Activated gamma-delta T cell treated with anti-CD3 and anti-CD28 coated beads, Interleukin-2, amount 50 U/mL, for 16 hours (primary cell): ENCODE data around the gene KDF1.

Source experiments
- DNase-seq: peaks from one replicate; pipeline ENCODE4 v3.0.0-alpha.2; 2020; ENCODE audit warnings: low read depth

The KDF1 gene

DNA sequence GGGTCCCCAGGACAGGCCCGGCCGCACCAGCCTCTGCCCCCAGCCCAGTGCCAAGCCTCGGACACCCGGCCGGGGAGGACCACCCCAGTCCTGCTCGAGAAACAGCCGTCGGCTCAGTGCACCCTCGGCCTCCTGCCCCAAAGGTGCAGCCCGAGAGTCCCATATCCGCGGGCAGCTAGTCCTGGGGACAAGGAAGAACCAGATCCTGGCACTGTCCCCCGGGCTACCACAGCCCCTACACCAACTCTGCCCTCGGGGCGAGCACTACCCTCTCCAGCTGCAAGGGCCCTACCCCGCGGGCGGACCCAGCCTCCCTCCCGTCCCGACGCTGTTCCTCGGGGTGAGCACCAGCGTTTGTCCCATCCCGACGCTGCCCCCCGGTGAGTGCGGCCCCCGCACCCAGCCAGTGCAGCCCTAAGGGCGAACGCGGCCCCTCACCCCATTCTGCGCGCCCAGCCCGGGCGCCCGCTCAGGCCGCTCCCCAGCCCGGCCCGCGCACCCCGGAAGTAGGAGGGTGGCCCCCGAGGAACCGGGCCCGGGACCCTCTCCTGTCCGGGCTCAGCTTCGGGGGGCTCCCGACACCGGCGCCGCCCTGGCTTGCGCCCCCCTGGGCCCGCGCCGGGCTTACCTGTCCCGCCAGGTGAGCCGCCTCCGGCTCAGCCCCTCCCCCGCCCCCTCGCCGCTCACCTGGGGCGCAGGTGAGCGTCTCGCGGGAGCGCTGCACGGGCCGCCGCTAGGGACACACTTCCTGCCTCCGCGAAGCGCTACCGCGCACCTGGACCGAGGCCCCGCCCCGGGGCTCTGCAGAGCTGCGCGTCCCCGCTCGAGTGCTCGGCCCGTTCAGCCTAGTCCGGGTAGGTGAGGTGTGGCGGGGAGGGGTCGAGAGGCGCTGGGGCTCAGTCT lies at the start of gene KDF1:
Gene KDF1 (minus strand): TSS at position 747 of the 903 bp plus-strand sequence. CDS start 8,088 bp downstream, outside the sequence.
- peak; percentile 9 for DNase-seq

GRCh38 chr1:27009601-27010197 lies 49.4 kb upstream of the KDF1 start:
- no peak for DNase-seq

- DNase-seq: no peak
Observed at GRCh38 chr1:27007909-27008582, 47.8 kb upstream of the KDF1 start.

DNA sequence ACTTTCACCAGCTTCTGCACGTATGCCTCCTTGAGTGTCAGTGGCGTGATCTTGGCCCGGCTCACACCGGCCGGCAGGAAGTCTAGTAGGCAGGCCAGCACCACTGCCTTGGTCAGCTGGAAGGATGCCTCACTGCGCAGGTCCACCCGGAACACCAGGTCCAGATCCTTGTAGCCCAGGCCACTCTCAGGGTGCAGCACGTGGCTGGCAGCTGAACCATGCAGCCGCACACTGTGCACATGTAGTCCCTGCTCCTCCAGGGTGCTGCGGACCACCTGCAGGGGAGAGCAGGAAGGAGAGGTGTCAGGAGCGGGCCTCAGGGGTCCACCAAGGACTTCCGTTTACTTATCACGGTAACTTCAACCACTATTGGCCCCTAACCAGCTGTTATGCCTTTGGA lies 46.4 kb upstream of the KDF1 start:
- DNase-seq: no peak

DNA sequence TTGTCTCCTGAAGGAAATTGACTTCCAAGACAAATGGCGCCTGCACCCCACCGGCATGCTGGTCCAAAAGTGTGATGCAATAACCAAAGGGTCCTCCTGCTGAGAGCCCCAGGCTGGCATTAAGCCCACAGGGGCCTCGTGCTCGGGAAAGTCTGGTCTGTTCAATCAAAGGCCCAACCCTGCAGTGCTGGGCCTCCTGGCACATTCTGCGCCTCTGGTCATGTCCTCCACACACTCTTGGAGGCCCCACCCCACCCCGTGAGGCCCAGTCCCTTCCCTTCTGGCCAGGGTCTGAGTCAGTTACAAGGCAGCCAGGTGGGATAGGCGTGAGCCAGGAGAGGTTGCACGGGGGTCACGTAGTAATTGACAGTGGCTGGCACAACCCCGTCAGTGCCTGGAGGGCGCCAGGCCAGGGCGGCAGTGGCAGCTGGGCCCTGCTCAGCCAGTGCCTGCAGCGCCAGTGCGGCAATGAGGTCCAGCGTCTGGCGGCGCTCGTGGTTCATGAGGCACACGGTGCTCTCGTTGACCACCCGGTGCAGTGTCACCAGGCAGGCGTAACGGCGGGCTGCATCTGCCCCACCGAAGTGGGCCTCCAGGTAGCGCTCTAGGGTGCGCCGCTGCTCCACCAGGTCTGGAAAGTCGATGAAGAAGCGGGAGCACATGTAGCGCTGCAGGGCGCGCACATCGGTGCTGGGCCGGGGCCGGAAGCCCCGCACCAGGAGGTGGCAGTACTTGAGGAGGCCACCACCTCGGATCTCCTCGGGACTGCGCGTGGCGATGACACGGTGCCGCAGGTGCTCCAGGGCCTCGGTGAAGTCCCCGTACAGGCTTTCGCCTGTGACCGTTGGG lies 45.6 kb upstream of the KDF1 start:
- DNase-seq: no peak

- no peak for DNase-seq
Observed at GRCh38 chr1:27005166-27005530, 44.9 kb upstream of the KDF1 start.

DNA sequence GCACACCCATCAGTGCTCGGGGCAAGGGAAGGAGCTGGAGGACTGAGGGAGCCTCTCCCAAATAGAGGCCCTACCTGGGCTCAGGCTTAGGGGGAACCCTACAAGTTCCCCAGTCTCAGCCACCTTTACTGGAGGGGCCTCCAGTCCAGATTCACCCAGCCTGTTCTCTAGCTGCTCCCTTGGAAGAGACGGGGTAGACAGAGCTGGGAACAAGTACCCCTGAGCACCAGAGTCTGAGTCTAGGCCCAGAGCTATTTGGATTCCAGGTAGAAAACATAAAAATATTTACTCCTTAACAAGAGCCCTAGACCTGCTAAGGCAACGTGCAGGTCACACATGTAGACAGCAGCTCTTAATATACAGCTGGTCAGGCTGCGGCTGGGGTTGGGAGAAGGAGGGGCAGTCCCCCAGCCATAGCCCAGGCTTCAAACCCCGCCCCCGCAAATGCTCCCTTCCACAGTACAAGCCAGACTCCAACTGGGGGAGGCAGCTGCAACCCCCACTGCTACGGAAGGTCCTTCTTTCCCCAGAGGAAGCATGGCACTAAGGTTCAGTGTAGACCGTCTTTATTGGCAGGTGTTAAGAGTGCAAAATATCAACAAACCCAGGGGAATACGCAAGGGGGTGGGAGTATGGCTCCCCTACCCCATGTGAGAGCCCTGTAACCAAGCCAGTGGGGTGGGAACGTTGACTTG lies 44.4 kb upstream of the KDF1 start:
- no peak for DNase-seq

DNA sequence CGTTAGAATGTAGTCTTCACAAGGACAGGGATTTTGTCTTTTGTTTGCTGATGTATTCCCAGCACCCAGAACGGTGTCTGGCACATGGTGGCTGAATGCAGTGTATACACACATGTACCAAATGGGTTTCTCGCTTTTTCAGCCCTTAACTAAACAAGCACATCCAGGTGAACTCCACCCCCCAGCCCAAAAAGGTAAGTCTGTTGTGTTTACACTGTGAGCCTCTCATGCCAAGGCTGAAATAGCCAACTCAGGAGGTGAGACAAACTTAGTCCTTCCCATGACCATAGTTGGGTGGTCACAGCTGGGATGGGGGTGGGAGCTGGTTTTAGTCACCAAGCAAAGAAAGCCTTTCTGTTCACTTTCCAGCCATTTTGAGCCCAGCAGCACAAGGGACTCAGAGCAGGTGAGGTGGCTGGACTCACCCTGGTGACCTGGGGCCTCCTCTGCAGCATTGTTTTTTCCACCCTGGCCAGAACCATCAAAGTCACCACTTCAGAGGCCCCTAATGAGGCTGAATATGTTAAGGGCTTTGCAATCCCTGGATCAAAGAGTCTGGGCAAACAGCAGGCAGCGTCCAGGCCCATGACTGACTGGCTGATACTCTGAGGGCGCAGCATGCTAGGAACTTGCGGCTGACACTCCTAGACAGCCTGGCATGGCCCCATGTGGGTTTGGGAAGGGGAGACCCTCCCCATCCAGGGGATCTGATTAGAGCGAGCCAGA lies 43.6 kb upstream of the KDF1 start:
- DNase-seq: no peak

- DNase-seq: no peak
Observed at GRCh38 chr1:27001570-27002360, 41.5 kb upstream of the KDF1 start.

- no peak for DNase-seq
Observed at GRCh38 chr1:27000817-27001460, 40.7 kb upstream of the KDF1 start.

GRCh38 chr1:27000090-27000816 lies 40.0 kb upstream of the KDF1 start:
- no peak for DNase-seq

DNA sequence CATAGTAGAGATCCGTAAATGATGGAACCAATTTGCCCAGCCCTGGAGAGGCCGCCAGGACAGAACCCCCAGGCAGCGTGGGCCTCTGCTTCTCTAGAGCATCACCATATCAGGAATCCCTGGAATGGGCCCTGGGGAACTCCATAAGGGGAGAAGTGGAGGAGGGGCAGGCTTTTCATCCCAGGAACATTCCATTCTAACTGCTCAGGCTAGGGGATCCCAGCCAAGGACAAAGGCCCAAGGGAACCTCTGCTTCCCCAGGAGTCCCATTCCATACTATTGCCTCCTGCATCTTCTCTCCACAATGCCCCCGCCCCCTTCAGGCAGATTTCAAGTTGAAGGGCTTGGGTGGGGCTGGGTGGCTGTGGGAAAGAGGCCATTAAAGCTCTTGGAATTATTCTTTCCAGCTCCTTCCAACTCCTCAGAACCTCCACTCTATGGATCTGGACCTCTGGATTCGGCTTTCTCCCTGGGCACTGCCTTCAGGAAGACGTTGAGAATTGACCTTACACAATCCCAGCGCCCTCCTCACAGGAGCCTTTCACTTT lies 39.2 kb upstream of the KDF1 start:
- DNase-seq: no peak

GRCh38 chr1:26998429-26999300 lies 38.4 kb upstream of the KDF1 start:
- no peak for DNase-seq

DNA sequence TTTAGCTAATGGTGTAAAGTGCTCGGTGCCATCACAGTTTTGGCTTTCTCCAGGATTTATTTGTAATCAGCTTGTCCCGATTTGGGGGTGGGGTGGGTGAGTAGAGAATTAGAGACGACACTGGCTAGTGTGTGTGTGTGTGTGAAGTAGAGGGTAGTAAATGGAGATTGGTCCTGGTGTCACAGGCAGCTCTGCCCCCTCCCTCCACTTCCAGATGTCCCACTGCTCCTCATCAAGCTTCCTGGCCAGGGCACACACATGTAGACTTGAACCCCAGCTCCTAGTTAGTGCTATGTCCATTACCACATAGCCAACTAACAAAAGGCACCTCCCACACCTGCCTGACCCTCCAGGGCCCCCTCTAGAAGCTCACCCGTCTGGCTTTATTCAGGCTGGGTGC lies 36.4 kb upstream of the KDF1 start:
- no peak for DNase-seq

- no peak for DNase-seq
Observed at GRCh38 chr1:26996024-26996423, 35.8 kb upstream of the KDF1 start.

GRCh38 chr1:26994787-26995517 lies 34.7 kb upstream of the KDF1 start:
- no peak for DNase-seq
